SK-N-SH (cell line): ENCODE data around the gene PRKCD.

Experiments used
- CHD2 ChIP-seq: fragments of 150-350 bp; IDR thresholded peaks from 2 replicates; pipeline ENCODE4 v1.6.1; 2018; ENCODE audit warnings: low read length; ENCODE audit not compliant: partially characterized antibody
- CTCF ChIP-seq: fragments of 200-600 bp; sonication (generic); IDR thresholded peaks from 2 replicates; pipeline ENCODE4 v1.6.1; 2017; ENCODE audit warnings: antibody characterized with exemption, mild to moderate bottlenecking, moderate library complexity
- EZH2phosphoT487 ChIP-seq: fragments of 200-600 bp; sonication (generic); IDR thresholded peaks from 2 replicates; pipeline ENCODE4 v1.6.1; 2017; ENCODE audit warnings: low read depth, mixed run types, mild to moderate bottlenecking, antibody characterized with exemption, moderate library complexity, borderline replicate concordance
- POLR2AphosphoS5 ChIP-seq: IDR thresholded peaks from 2 replicates; pipeline ENCODE4 v1.6.1; 2012; ENCODE audit warnings: low read depth, low read length
- TAF1 ChIP-seq: IDR thresholded peaks from 2 replicates; pipeline ENCODE4 v1.6.1; 2012; ENCODE audit warnings: low read depth, mild to moderate bottlenecking, low read length, moderate library complexity, borderline replicate concordance
- TF ChIP-seq, protein P1 (sequence below): IDR thresholded peaks from 2 replicates; pipeline ENCODE4 v1.6.1; 2012; ENCODE audit warnings: mild to moderate bottlenecking, low read depth, low read length, moderate library complexity

GRCh38 chr3:53154881-53155285, 6.1 kb upstream of the PRKCD start:
- TF ChIP-seq EZH2phosphoT487, result no peak
- no peak for TF ChIP-seq CTCF
- TF ChIP-seq, protein P1, sequence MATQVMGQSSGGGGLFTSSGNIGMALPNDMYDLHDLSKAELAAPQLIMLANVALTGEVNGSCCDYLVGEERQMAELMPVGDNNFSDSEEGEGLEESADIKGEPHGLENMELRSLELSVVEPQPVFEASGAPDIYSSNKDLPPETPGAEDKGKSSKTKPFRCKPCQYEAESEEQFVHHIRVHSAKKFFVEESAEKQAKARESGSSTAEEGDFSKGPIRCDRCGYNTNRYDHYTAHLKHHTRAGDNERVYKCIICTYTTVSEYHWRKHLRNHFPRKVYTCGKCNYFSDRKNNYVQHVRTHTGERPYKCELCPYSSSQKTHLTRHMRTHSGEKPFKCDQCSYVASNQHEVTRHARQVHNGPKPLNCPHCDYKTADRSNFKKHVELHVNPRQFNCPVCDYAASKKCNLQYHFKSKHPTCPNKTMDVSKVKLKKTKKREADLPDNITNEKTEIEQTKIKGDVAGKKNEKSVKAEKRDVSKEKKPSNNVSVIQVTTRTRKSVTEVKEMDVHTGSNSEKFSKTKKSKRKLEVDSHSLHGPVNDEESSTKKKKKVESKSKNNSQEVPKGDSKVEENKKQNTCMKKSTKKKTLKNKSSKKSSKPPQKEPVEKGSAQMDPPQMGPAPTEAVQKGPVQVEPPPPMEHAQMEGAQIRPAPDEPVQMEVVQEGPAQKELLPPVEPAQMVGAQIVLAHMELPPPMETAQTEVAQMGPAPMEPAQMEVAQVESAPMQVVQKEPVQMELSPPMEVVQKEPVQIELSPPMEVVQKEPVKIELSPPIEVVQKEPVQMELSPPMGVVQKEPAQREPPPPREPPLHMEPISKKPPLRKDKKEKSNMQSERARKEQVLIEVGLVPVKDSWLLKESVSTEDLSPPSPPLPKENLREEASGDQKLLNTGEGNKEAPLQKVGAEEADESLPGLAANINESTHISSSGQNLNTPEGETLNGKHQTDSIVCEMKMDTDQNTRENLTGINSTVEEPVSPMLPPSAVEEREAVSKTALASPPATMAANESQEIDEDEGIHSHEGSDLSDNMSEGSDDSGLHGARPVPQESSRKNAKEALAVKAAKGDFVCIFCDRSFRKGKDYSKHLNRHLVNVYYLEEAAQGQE, result no peak
- TF ChIP-seq POLR2AphosphoS5, result no peak
- no peak for TF ChIP-seq TAF1
- TF ChIP-seq CHD2, result no peak
